H1 (cell line): ENCODE data around the gene C7orf57. TPM values are rescaled to one million over a fixed set of nuclear protein-coding genes. Genes with fewer than 3 reads are reported as not detected.

Source experiments
- CTCF ChIA-PET: fragments of 300-600 bp; sonication (Branson Sonifier 250); formaldehyde crosslinking; loops from one replicate; lab custom pipeline; 2021; ENCODE audit not compliant: partially characterized antibody; lab: Charles Lee
- POLR2A ChIA-PET: fragments of 300-600 bp; sonication (Branson Sonifier 250); formaldehyde crosslinking; loops from one replicate; lab custom pipeline; 2021; ENCODE audit warnings: inconsistent platforms; ENCODE audit not compliant: partially characterized antibody; lab: Charles Lee
- DNase-seq, 2 experiments: peaks; one replicate each; pipeline versions ENCODE4 v3.0.0 to v3.0.0-alpha.2; 2010 to 2022; ENCODE audit warnings: low spot score in 2 of 2, low read depth in 1 of 2, mixed read lengths in 1 of 2
- FAIRE-seq: peaks from 2 replicates; lab custom pipeline; 2011; peaks lifted over from hg19 to GRCh38; lab: Jason Lieb, UNC
- H2AFZ ChIP-seq: 2 replicates; pipeline ENCODE4 v1.8.1; 2012; ENCODE audit warnings: low read length, inconsistent platforms
- H2AK5ac ChIP-seq: 2 replicates; pipeline ENCODE4 v1.6.1; 2013; ENCODE audit warnings: low read depth, low read length
- H2BK120ac ChIP-seq: replicated peaks from 2 replicates; pipeline ENCODE3; 2013; ENCODE audit warnings: low read depth, low read length, inconsistent platforms
- H2BK12ac ChIP-seq: 2 replicates; pipeline ENCODE4 v1.6.1; 2013; ENCODE audit warnings: low read depth, low read length
- H2BK15ac ChIP-seq: 2 replicates; pipeline ENCODE4 v1.6.1; 2013; ENCODE audit warnings: low read length
- H2BK20ac ChIP-seq: 2 replicates; pipeline ENCODE4 v1.6.1; 2013; ENCODE audit warnings: low read length
- H2BK5ac ChIP-seq: 2 replicates; pipeline ENCODE4 v1.6.1; 2013; ENCODE audit warnings: low read depth, low read length
- H3K14ac ChIP-seq: 2 replicates; pipeline ENCODE4 v1.6.1; 2013; ENCODE audit warnings: inconsistent platforms; ENCODE audit not compliant: insufficient read length
- H3K18ac ChIP-seq: 2 replicates; pipeline ENCODE4 v1.6.1; 2013; ENCODE audit warnings: low read length; ENCODE audit errors: extremely low read depth
- H3K23ac ChIP-seq: 2 replicates; pipeline ENCODE4 v1.6.1; 2013; ENCODE audit warnings: inconsistent platforms; ENCODE audit not compliant: insufficient read length
- H3K23me2 ChIP-seq: 2 replicates; pipeline ENCODE4 v1.6.1; 2013; ENCODE audit warnings: low read depth, low read length
- H3K27ac ChIP-seq: 2 replicates; pipeline ENCODE4 v1.6.1; 2011; ENCODE audit warnings: low read depth, low read length, inconsistent platforms
- H3K27me3 ChIP-seq, 4 experiments: replicated peaks in 1 of 4; 1 replicate in 1 of 4; 2 replicates in 3 of 4; pipeline versions ENCODE4 v1.6.1 to v1.8.1; 2011 to 2013; ENCODE audit warnings: low read length in 3 of 4, mild to moderate bottlenecking in 3 of 4, inconsistent platforms in 2 of 4, mixed read lengths in 2 of 4, moderate library complexity in 1 of 4; ENCODE audit not compliant: control insufficient read depth in 3 of 4, insufficient read depth in 3 of 4; ENCODE audit errors: extremely low read depth in 1 of 4
- H3K36me3 ChIP-seq, 4 experiments: 2 replicates each; pipeline versions ENCODE4 v1.6.1 to v1.8.1; 2011 to 2013; ENCODE audit warnings: mild to moderate bottlenecking in 4 of 4, low read length in 3 of 4, moderate library complexity in 2 of 4, control low read depth in 1 of 4, inconsistent platforms in 1 of 4; ENCODE audit not compliant: insufficient read depth in 4 of 4, control insufficient read depth in 2 of 4
- H3K4ac ChIP-seq: replicated peaks from 2 replicates; pipeline ENCODE3; 2013; ENCODE audit warnings: low read length, low read depth, mixed read lengths, inconsistent platforms; ENCODE audit not compliant: insufficient read length
- H3K4me1 ChIP-seq, 4 experiments: replicated peaks in 1 of 4; 1 replicate in 1 of 4; 2 replicates in 3 of 4; pipeline versions ENCODE4 v1.6.1 to v1.8.1; 2011 to 2013; ENCODE audit warnings: low read length in 3 of 4, inconsistent platforms in 2 of 4, mixed read lengths in 1 of 4; ENCODE audit not compliant: insufficient read depth in 4 of 4, control insufficient read depth in 3 of 4
- H3K4me2 ChIP-seq, 2 experiments: 2 replicates each; pipeline versions ENCODE4 v1.6.1 to v1.8.1; 2011 to 2013; ENCODE audit warnings: low read depth in 2 of 2, low read length in 2 of 2, control low read depth in 1 of 2, inconsistent platforms in 1 of 2, mild to moderate bottlenecking in 1 of 2; ENCODE audit not compliant: insufficient read depth in 1 of 2
- H3K4me3 ChIP-seq, 4 experiments: fragments of 200-600, 300-600 bp in 1 of 4; sonication (generic), shearing (Covaris generic), sonication (Bioruptor Twin) in 1 of 4; 2 replicates each; pipeline versions ENCODE4 v1.5.1 to v1.8.1; 2011 to 2016; ENCODE audit warnings: low read length in 4 of 4, low read depth in 3 of 4, control low read depth in 2 of 4, inconsistent platforms in 2 of 4, mild to moderate bottlenecking in 2 of 4, mixed read lengths in 1 of 4, moderate library complexity in 1 of 4; ENCODE audit not compliant: insufficient read depth in 2 of 4; ENCODE audit errors: extremely low read depth in 1 of 4
- H3K56ac ChIP-seq: replicated peaks from 2 replicates; pipeline ENCODE3; 2013; ENCODE audit warnings: low read depth, mild to moderate bottlenecking, mixed read lengths, low read length, inconsistent platforms; ENCODE audit not compliant: insufficient read length
- H3K79me1 ChIP-seq: 2 replicates; pipeline ENCODE4 v1.6.1; 2013; ENCODE audit warnings: low read depth, low read length, control low read depth
- H3K79me2 ChIP-seq, 2 experiments: 2 replicates each; pipeline versions ENCODE4 v1.6.1 to v1.8.1; 2012 to 2013; ENCODE audit warnings: low read length in 2 of 2, mild to moderate bottlenecking in 2 of 2, inconsistent platforms in 1 of 2; ENCODE audit not compliant: insufficient read depth in 2 of 2, control insufficient read depth in 1 of 2
- H3K9ac ChIP-seq, 4 experiments: replicated peaks in 1 of 4; 1 replicate in 1 of 4; 2 replicates in 3 of 4; pipeline versions ENCODE4 v1.6.1 to v1.8.1; 2011 to 2013; ENCODE audit warnings: low read depth in 3 of 4, low read length in 3 of 4, control low read depth in 2 of 4, mild to moderate bottlenecking in 2 of 4, moderate library complexity in 2 of 4, inconsistent platforms in 1 of 4; ENCODE audit errors: extremely low read depth in 1 of 4
- H3K9me3 ChIP-seq, 2 experiments: 2 replicates each; pipeline versions ENCODE4 v1.6.1 to v1.8.1; 2012 to 2013; ENCODE audit warnings: mild to moderate bottlenecking in 2 of 2, moderate library complexity in 2 of 2, control low read depth in 1 of 2, inconsistent platforms in 1 of 2, low read depth in 1 of 2, low read length in 1 of 2, mixed read lengths in 1 of 2; ENCODE audit not compliant: insufficient read depth in 2 of 2
- H4K20me1 ChIP-seq, 2 experiments: replicated peaks in 1 of 2; 2 replicates each; pipeline versions ENCODE3 to v1.8.1; 2011 to 2013; ENCODE audit warnings: inconsistent platforms in 2 of 2, low read length in 2 of 2, mild to moderate bottlenecking in 1 of 2; ENCODE audit not compliant: insufficient read depth in 2 of 2, control insufficient read depth in 1 of 2
- H4K5ac ChIP-seq: 2 replicates; pipeline ENCODE4 v1.6.1; 2013; ENCODE audit warnings: low read length, low read depth, mixed read lengths, inconsistent platforms; ENCODE audit not compliant: insufficient read length
- H4K8ac ChIP-seq: 2 replicates; pipeline ENCODE4 v1.8.0; 2013; ENCODE audit warnings: mild to moderate bottlenecking, moderate library complexity, low read length, inconsistent platforms; ENCODE audit not compliant: insufficient read depth; ENCODE audit errors: extremely low read depth
- H4K91ac ChIP-seq: replicated peaks from 2 replicates; pipeline ENCODE3; 2013; ENCODE audit warnings: low read length, mixed read lengths, inconsistent platforms; ENCODE audit not compliant: insufficient read length
- CHD1 ChIP-seq: IDR thresholded peaks from 2 replicates; pipeline ENCODE4 v1.6.1; 2012; ENCODE audit warnings: low read depth, low read length, improper control_type of control experiment
- POU5F1 ChIP-seq: IDR thresholded peaks from 2 replicates; pipeline ENCODE4 v1.6.1; 2011; ENCODE audit warnings: low read depth, mild to moderate bottlenecking, low read length, moderate library complexity
- RAD21 ChIP-seq, 2 experiments: IDR thresholded peaks in 1 of 2; conservative IDR thresholded peaks in 1 of 2; 2 replicates each; pipeline ENCODE4 v1.6.1; 2011; ENCODE audit warnings: low read depth in 2 of 2, low read length in 2 of 2, improper control_type of control experiment in 1 of 2, inconsistent platforms in 1 of 2, mild to moderate bottlenecking in 1 of 2, moderate library complexity in 1 of 2
- SIN3A ChIP-seq, 2 experiments: IDR thresholded peaks in 1 of 2; conservative IDR thresholded peaks in 1 of 2; 2 replicates each; pipeline ENCODE4 v1.6.1; 2011 to 2012; ENCODE audit warnings: low read length in 2 of 2, improper control_type of control experiment in 1 of 2, low read depth in 1 of 2, mild to moderate bottlenecking in 1 of 2
- SIRT6 ChIP-seq: IDR thresholded peaks from one replicate; pipeline ENCODE4 v1.7.1; 2012; ENCODE audit warnings: low read length, inconsistent platforms
- WGBS, 2 experiments: shearing (Covaris generic) in 1 of 2; methylation state at CpG; one replicate each; pipeline versions ENCODE4 v1.1.6 to v1.1.7; 2013 to 2015; ENCODE audit warnings: low lambda C conversion rate in 2 of 2, mixed read lengths in 2 of 2, inconsistent platforms in 1 of 2, low coverage in 1 of 2, missing lambda C conversion rate in 1 of 2; ENCODE audit not compliant: insufficient replicate concordance in 2 of 2, insufficient coverage in 1 of 2, insufficient read length in 1 of 2; ENCODE audit errors: extremely low coverage in 1 of 2, missing lambda C conversion rate in 1 of 2; 5-methylcytosine and 5-hydroxymethylcytosine counted together
- polyA plus RNA-seq, 7 experiments: library from polyadenylated mRNA; depleted of rRNA in 3 of 7; stranded (reverse) in 5 of 7; unstranded in 2 of 7; fragments of >200 nt in 5 of 7; fragments of 200-250 nt in 2 of 7; gene quantifications; 1 replicate in 5 of 7; 2 replicates in 1 of 7; 4 replicates in 1 of 7; pipeline versions ENCODE4 v1.2.1 to v1.2.3, GENCODE V29; 2011 to 2013; ENCODE audit warnings: missing spikeins in 2 of 7, mixed read lengths in 2 of 7
- total RNA-seq: library from RNA; stranded (reverse); fragmentation: NEBNext Ultra II Directional; extraction: Animal tissue kit (Norgen Biotek cat#: 25700); gene quantifications from 2 replicates; pipeline ENCODE4 v1.2.1, GENCODE V29; 2021

Gene C7orf57
- total and polyA plus RNA-seq, 2 of the 8 experiments (the other 6 are each of a cell fraction or from before 2014, with no cell fraction given): 0.08 to 0.56 TPM

DNA sequence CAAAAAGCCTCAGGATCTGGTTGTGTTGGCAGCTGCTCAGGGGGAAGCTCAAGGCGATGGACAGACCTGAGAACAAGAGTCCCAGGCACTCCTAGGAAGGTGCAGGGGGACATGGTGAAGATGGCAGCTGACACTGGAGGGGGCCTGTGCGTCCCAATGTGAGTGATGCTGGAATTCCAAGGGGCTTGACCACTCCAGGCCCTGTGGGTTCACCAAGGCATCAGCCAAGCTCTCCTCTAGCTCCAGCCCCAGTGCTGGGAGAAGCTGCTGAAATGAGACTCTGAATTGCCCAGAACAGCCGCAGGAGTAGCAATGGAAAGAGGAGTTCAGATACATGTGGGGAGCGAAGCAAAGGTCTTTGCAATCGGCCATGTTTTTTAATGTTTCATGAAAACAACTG is 69.7 kb downstream of the C7orf57 start:
- TF ChIP-seq POU5F1 (no peak), CHD1 (no peak), SIN3A (conservative IDR thresholded peaks at IDR 0.05 in 1 of 2, IDR thresholded peaks at IDR 0.05 in 1 of 2; ENCODE audit: low read depth in 1 of 2, low read length in 2 of 2) (no peak), RAD21 (IDR thresholded peaks at IDR 0.05 in 1 of 2, conservative IDR thresholded peaks at IDR 0.05 in 1 of 2; ENCODE audit: low read depth in 2 of 2, low read length in 2 of 2) (no peak), SIRT6 (no peak)
- Histone ChIP-seq H3K4ac (no peak overlapping the region), H4K20me1 (peaks cover 2% of the 10 kb centered on the region in 2 experiments), H4K8ac (no peak overlapping the region; the same call in 1 of the 2 replicates), H3K23me2 (no peaks in the 10 kb centered on the region; the same call in 1 of the 2 replicates), H2BK15ac (no peak overlapping the region), H3K14ac (no peak overlapping the region), H3K4me3 (no peak overlapping the region), H2BK120ac (no peak overlapping the region), H3K18ac (no peak overlapping the region), H3K79me1 (0 out of 2 replicates have a peak, but pooled peaks cover 2% of the 10 kb centered on the region), H4K5ac (no peak overlapping the region), H3K27ac (no peak overlapping the region), H3K36me3 (peaks cover 18 to 76% (median 51%) of the 10 kb centered on the region in 4 experiments), H2AFZ (no peak overlapping the region), H3K27me3 (no peaks in the 10 kb centered on the region), H3K56ac (no peak overlapping the region), H2BK5ac (no peak overlapping the region), H4K91ac (no peak overlapping the region), H3K4me1 (no peaks in the 10 kb centered on the region), H3K23ac (no peak overlapping the region), H2BK20ac (no peak overlapping the region), H3K79me2 (no peaks in the 10 kb centered on the region), H2AK5ac (no peak overlapping the region), H3K9ac (no peak overlapping the region), H3K9me3 (no peaks in the 10 kb centered on the region), H2BK12ac (no peak overlapping the region), H3K4me2 (no peak overlapping the region)
- ChIA-PET CTCF (interaction anchor here (1.6 to 2.6 kb wide), 4 partner anchors 10 to 160 kb away, joined by 4 to 9 read pairs (median 6); no protein-coding TSS in a partner anchor), POLR2A (interaction anchor here (0.9 to 5.4 kb wide), 4 partner anchors 11 to 127 kb away, joined by 3 to 31 read pairs (median 15); partner anchors contain the start of gene UPP1)
- 87% methylated on average over 5 of the region's 5 CpGs; no CpG with 5 or more reads in 1 of the 2 experiments for WGBS, 2 experiments
- no peak for DNase-seq
- FAIRE-seq: no peak
